MM.1S (cell line): ENCODE measurements around the gene ETV5.

Experiments
- DNase-seq: peaks from one replicate; pipeline ENCODE4 v3.0.0-alpha.2; 2015
- H2AFZ ChIP-seq: fragments of 300-600 bp; sonication (generic); 2 replicates; pipeline ENCODE4 v1.6.0; 2016; ENCODE audit warnings: antibody characterized with exemption, low read length
- H3F3A ChIP-seq: fragments of 300-600 bp; sonication (generic); 2 replicates; pipeline ENCODE4 v1.6.1; 2016; ENCODE audit warnings: mild to moderate bottlenecking, antibody characterized with exemption, low read length, moderate library complexity, mixed read lengths; ENCODE audit not compliant: insufficient read depth
- H3K27ac ChIP-seq: fragments of 300-600 bp; sonication (generic); 2 replicates; pipeline ENCODE4 v1.5.1; 2016; ENCODE audit warnings: mild to moderate bottlenecking, low read length
- H3K27me3 ChIP-seq: fragments of 300-600 bp; sonication (generic); replicated peaks from 2 replicates; pipeline ENCODE4 v1.6.0; 2016; ENCODE audit warnings: low read length; ENCODE audit not compliant: insufficient read depth
- H3K36me3 ChIP-seq: fragments of 300-600 bp; sonication (generic); replicated peaks from 2 replicates; pipeline ENCODE4 v1.6.1; 2016; ENCODE audit warnings: mild to moderate bottlenecking, low read length, mixed read lengths; ENCODE audit not compliant: insufficient read depth
- H3K4me1 ChIP-seq: fragments of 300-600 bp; sonication (generic); 2 replicates; pipeline ENCODE4 v1.6.1; 2016; ENCODE audit warnings: low read length, mixed read lengths
- H3K4me2 ChIP-seq: fragments of 300-600 bp; sonication (generic); 2 replicates; pipeline ENCODE4 v1.6.0; 2016; ENCODE audit warnings: low read depth, low read length
- H3K4me3 ChIP-seq: fragments of 300-600 bp; sonication (generic); 2 replicates; pipeline ENCODE4 v1.5.1; 2016; ENCODE audit warnings: low read length, mixed read lengths
- H3K79me2 ChIP-seq: fragments of 300-600 bp; sonication (generic); 2 replicates; pipeline ENCODE4 v1.6.1; 2016; ENCODE audit warnings: mixed run types, low read length, mixed read lengths
- H3K9ac ChIP-seq: fragments of 300-600 bp; sonication (generic); 2 replicates; pipeline ENCODE4 v1.6.1; 2016; ENCODE audit warnings: low read length, mixed read lengths
- H3K9me2 ChIP-seq: fragments of 300-600 bp; sonication (generic); replicated peaks from 2 replicates; pipeline ENCODE4 v1.6.1; 2016; ENCODE audit warnings: mild to moderate bottlenecking, low read length, mixed read lengths; ENCODE audit not compliant: insufficient read depth
- H3K9me3 ChIP-seq: fragments of 300-600 bp; sonication (generic); replicated peaks from 2 replicates; pipeline ENCODE4 v1.6.1; 2016; ENCODE audit warnings: mild to moderate bottlenecking, low read length, mixed read lengths; ENCODE audit not compliant: insufficient read depth
- H4K20me1 ChIP-seq: fragments of 300-600 bp; sonication (generic); 2 replicates; pipeline ENCODE4 v1.6.1; 2016; ENCODE audit warnings: mild to moderate bottlenecking, low read length, moderate library complexity, mixed read lengths; ENCODE audit not compliant: insufficient read depth
- CTCF ChIP-seq: fragments of 300-600 bp; sonication (generic); IDR thresholded peaks from 2 replicates; pipeline ENCODE4 v1.5.1; 2016; ENCODE audit warnings: antibody characterized with exemption, low read length, mixed read lengths
- EZH2 ChIP-seq: fragments of 300-600 bp; sonication (generic); optimal IDR thresholded peaks from 2 replicates; pipeline ENCODE3; 2017; ENCODE audit warnings: low read depth, mild to moderate bottlenecking, antibody characterized with exemption, low read length, mixed read lengths
- EZH2phosphoT487 ChIP-seq: fragments of 300-600 bp; sonication (generic); IDR thresholded peaks from 2 replicates; pipeline ENCODE4 v1.6.1; 2018; ENCODE audit warnings: antibody characterized with exemption, low read length

ETV5 gene

GRCh38 chr3:186004671-186005070 lies 104.2 kb downstream of the ETV5 start:
- no peak for TF ChIP-seq EZH2
- Histone ChIP-seq H3K79me2 (no peaks in the 10 kb centered on the region), H3K27ac (no peak overlapping the region), H3K4me1 (no peaks in the 10 kb centered on the region), H3K9me2 (no peaks in the 10 kb centered on the region), H3K9me3 (no peaks in the 10 kb centered on the region), H4K20me1 (no peaks in the 10 kb centered on the region), H3F3A (no peaks in the 10 kb centered on the region), H3K4me3 (no peak overlapping the region), H3K4me2 (no peak overlapping the region), H3K27me3 (no peaks in the 10 kb centered on the region), H3K9ac (no peak overlapping the region), H2AFZ (no peak overlapping the region), H3K36me3 (no peaks in the 10 kb centered on the region)
- DNase-seq: no peak

DNA sequence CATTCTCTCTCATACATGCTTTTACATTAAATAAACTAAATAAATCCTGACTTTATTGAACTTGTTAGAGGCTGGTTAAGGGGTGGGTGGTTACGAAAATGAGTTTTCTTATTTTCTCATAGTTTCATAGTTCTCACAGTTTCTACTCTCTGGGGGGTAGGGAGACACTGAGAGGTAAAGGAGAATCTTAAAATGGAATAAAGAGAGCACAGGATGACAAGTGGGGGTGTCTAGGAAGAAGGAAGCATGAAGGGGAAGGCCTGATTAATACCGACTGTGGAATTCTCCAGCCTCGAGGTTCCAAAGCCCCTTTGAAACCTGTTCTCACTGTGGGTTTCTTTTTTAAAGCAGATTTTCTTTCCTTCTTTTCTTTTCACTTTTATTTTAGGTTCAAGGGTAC lies 104.7 kb downstream of the ETV5 start:
- no peak for TF ChIP-seq CTCF
- TF ChIP-seq EZH2phosphoT487: no peak
- TF ChIP-seq EZH2: no peak
- H3K36me3 ChIP-seq: no peaks in the 10 kb centered on the region

GRCh38 chr3:186003610-186004009 lies 105.3 kb downstream of the ETV5 start:
- Histone ChIP-seq H3F3A (no peaks in the 10 kb centered on the region), H3K27ac (no peak overlapping the region), H3K9me3 (no peaks in the 10 kb centered on the region), H3K27me3 (no peaks in the 10 kb centered on the region), H3K4me3 (no peak overlapping the region), H2AFZ (no peak overlapping the region), H3K9ac (no peak overlapping the region), H4K20me1 (no peaks in the 10 kb centered on the region), H3K36me3 (no peaks in the 10 kb centered on the region), H3K4me1 (no peaks in the 10 kb centered on the region), H3K4me2 (no peak overlapping the region), H3K9me2 (no peaks in the 10 kb centered on the region), H3K79me2 (no peaks in the 10 kb centered on the region)
- DNase-seq: no peak
- no peak for TF ChIP-seq CTCF
- TF ChIP-seq EZH2: no peak
- TF ChIP-seq EZH2phosphoT487: no peak

More for the DNA sequence above, 104.7 kb downstream of the ETV5 start:
- H3K9me2 ChIP-seq: no peaks in the 10 kb centered on the region
- no peak for DNase-seq
- no peak overlapping the region for H3K4me2 ChIP-seq
- H3K27ac ChIP-seq: no peak overlapping the region
- no peaks in the 10 kb centered on the region for H3K27me3 ChIP-seq
- no peak overlapping the region for H2AFZ ChIP-seq
- H3K9me3 ChIP-seq: no peaks in the 10 kb centered on the region
- H3K9ac ChIP-seq: no peak overlapping the region
- H3K4me3 ChIP-seq: no peak overlapping the region
- H3K79me2 ChIP-seq: no peaks in the 10 kb centered on the region
- H3F3A ChIP-seq: no peaks in the 10 kb centered on the region
- no peaks in the 10 kb centered on the region for H4K20me1 ChIP-seq
- no peaks in the 10 kb centered on the region for H3K4me1 ChIP-seq

DNA sequence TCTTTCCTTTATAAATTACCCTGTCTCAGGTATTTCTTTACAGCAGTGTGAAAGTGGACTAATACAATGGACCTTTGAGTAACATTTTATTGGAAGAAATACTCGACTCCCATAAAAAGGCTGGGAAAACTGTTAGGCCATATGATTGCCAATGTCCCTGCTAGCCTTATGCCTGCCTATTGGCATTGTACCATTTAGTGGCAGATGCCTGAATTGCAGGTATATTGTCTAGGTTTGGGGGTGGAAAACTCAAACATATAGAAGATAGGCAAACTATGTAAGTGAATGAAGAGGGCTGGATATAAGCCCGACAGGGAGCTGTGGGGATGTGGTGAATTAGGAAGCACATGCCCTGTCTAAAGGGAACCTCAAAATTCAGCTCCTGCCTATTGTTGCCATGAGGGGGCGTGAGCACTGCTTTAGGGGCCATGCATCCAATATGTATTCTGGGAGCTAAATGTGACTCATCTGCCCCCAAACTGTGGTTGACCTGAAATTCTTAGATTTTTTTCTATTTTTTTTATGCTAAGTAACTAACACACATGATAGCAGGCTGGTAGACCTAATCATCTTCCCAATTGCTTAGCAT lies 105.9 kb downstream of the ETV5 start:
- Histone ChIP-seq H3K36me3 (no peaks in the 10 kb centered on the region), H3K79me2 (no peaks in the 10 kb centered on the region), H4K20me1 (no peaks in the 10 kb centered on the region), H3K9me3 (no peaks in the 10 kb centered on the region), H3K4me2 (no peak overlapping the region), H3K9ac (no peak overlapping the region), H3K27ac (no peak overlapping the region), H3K4me3 (no peak overlapping the region), H2AFZ (no peak overlapping the region), H3F3A (no peaks in the 10 kb centered on the region), H3K4me1 (no peaks in the 10 kb centered on the region), H3K9me2 (no peaks in the 10 kb centered on the region), H3K27me3 (no peaks in the 10 kb centered on the region)
- DNase-seq: peak; percentile 62
- TF ChIP-seq EZH2: no peak
- peak; percentile 65 for TF ChIP-seq CTCF
